Testis (tissue), 2 donors: ENCODE data around the gene HBS1L.

Source experiments
- POLR2A ChIP-seq: fragments of 450-650 bp; IDR thresholded peaks from one replicate; pipeline ENCODE4 v1.6.1; 2017; ENCODE audit warnings: antibody characterized with exemption, mild to moderate bottlenecking, moderate library complexity
- TF ChIP-seq, protein P1 (sequence below), 3 experiments: fragments of 450-650 bp in 2 of 3; fragments of 200-600 bp in 1 of 3; sonication (generic) in 1 of 3; IDR thresholded peaks; one replicate each; pipeline ENCODE4 v1.5.1; 2016 to 2019; ENCODE audit warnings: antibody characterized with exemption in 3 of 3, mild to moderate bottlenecking in 2 of 3, moderate library complexity in 1 of 3

GRCh38 chr6:135036731-135037420, 17.7 kb downstream of the HBS1L start:
- TF ChIP-seq, protein P1, sequence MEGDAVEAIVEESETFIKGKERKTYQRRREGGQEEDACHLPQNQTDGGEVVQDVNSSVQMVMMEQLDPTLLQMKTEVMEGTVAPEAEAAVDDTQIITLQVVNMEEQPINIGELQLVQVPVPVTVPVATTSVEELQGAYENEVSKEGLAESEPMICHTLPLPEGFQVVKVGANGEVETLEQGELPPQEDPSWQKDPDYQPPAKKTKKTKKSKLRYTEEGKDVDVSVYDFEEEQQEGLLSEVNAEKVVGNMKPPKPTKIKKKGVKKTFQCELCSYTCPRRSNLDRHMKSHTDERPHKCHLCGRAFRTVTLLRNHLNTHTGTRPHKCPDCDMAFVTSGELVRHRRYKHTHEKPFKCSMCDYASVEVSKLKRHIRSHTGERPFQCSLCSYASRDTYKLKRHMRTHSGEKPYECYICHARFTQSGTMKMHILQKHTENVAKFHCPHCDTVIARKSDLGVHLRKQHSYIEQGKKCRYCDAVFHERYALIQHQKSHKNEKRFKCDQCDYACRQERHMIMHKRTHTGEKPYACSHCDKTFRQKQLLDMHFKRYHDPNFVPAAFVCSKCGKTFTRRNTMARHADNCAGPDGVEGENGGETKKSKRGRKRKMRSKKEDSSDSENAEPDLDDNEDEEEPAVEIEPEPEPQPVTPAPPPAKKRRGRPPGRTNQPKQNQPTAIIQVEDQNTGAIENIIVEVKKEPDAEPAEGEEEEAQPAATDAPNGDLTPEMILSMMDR (IDR thresholded peaks at IDR 0.05): no peak
- TF ChIP-seq POLR2A: no peak
